WI38 (cell line): ENCODE data around the gene UBE3B.

Experiments used
- H3K4me3 ChIP-seq: 2 replicates; pipeline ENCODE4 v1.5.1; 2011; ENCODE audit warnings: low read depth, mild to moderate bottlenecking, control low read depth, low read length
- CTCF ChIP-seq: IDR thresholded peaks from 2 replicates; pipeline ENCODE4 v1.5.1; 2012; ENCODE audit warnings: low read depth, mild to moderate bottlenecking, control low read depth, low read length

Gene UBE3B

GRCh38 chr12:109563291-109564284 is 86.2 kb downstream of the UBE3B start:
- no peak for TF ChIP-seq CTCF
- no peak overlapping the region for H3K4me3 ChIP-seq

GRCh38 chr12:109566424-109566823 is 89.0 kb downstream of the UBE3B start:
- H3K4me3 ChIP-seq = no peak overlapping the region
- no peak for TF ChIP-seq CTCF

- H3K4me3 ChIP-seq = no peak overlapping the region
- no peak for TF ChIP-seq CTCF
Observed at GRCh38 chr12:109567296-109567695, 89.9 kb downstream of the UBE3B start.

GRCh38 chr12:109567967-109568366 is 90.5 kb downstream of the UBE3B start:
- H3K4me3 ChIP-seq = no peak overlapping the region
- TF ChIP-seq CTCF = no peak

GRCh38 chr12:109568486-109568885 is 91.1 kb downstream of the UBE3B start:
- no peak for TF ChIP-seq CTCF
- H3K4me3 ChIP-seq = no peak overlapping the region

GRCh38 chr12:109571773-109572505 is 94.5 kb downstream of the UBE3B start:
- TF ChIP-seq CTCF = no peak
- no peak overlapping the region for H3K4me3 ChIP-seq

GRCh38 chr12:109572506-109572845 is 95.0 kb downstream of the UBE3B start:
- no peak overlapping the region for H3K4me3 ChIP-seq
- TF ChIP-seq CTCF = no peak
